ENCODE measurements around the gene PARN. TPM values are rescaled to one million over a fixed set of nuclear protein-coding genes. Genes with fewer than 3 reads are reported as not detected.
A peak's percentile ranks its signal among the peaks of the same experiment; 100 is the strongest.

PARN gene
- total and polyA plus RNA-seq, 9 of the 15 experiments (the other 6 are each of a cell fraction or from before 2014, with no cell fraction given) = 9.6 to 51.3 (median 40.4) TPM

DNA sequence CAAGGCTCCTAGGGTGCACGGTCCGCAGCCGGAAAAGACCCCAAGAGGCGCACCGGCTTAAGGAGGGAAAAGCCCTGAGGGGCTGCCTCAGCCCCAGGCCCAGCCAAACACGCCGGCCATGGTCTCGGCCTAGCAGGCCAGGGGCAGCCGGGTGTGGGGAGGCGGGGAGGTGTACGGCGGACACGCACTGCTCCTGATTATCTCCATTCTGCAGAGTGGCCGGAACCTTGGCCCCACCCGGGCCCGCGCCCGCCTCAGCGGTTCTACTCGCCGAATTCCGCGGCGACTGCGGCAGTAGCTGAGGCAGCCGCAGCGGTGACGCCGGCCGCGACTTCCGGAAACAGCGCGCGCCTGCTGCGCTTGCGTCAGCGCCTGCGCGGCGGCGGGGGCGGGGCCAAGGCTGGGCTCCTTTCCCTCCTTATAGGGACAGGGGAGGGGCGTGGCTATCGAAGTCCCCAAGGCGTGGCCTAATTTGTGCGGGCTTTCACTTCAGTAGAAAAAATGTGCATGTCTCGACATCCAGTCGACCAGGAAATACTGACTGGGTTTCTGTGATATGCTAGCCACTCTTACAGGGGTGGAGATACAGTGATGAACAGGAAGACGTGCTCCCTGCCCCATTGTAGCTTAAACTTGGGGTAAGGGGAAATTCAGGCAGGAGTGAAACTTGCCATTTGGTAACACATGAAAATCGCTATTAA lies at the start of gene PARN (continued):
- TF ChIP-seq, protein P1, sequence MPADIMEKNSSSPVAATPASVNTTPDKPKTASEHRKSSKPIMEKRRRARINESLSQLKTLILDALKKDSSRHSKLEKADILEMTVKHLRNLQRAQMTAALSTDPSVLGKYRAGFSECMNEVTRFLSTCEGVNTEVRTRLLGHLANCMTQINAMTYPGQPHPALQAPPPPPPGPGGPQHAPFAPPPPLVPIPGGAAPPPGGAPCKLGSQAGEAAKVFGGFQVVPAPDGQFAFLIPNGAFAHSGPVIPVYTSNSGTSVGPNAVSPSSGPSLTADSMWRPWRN (IDR thresholded peaks at IDR 0.05; ENCODE audit: low read depth) = no peak
- TF ChIP-seq ZBTB1 (CRISPR knock-in tag; IDR thresholded peaks at IDR 0.05; ENCODE audit: borderline replicate concordance, low read depth) (peak; percentile 100), KDM2B (CRISPR knock-in tag; IDR thresholded peaks at IDR 0.05) (no peak), TAF9B (IDR thresholded peaks at IDR 0.05; ENCODE audit: partially characterized antibody) (peak; percentile 72), MTA1 (IDR thresholded peaks at IDR 0.05; ENCODE audit: borderline replicate concordance) (0 out of 2 replicates have a peak, but pooled peaks have one; percentile 14), ZNF431 (CRISPR knock-in tag; IDR thresholded peaks at IDR 0.05) (peak; percentile 61; the same call in 1 of the 2 replicates), L3MBTL2 (IDR thresholded peaks at IDR 0.05) (peak; percentile 86), KAT2B (IDR thresholded peaks at IDR 0.05; ENCODE audit: low read depth, low read length) (no peak), HMGN3 (IDR thresholded peaks at IDR 0.05; ENCODE audit: borderline replicate concordance, extremely low read depth, insufficient read length, low read depth, low read length) (peak; percentile 74), E2F3 (CRISPR knock-in tag; IDR thresholded peaks at IDR 0.05) (no peak), SAP30 (IDR thresholded peaks at IDR 0.05; ENCODE audit: borderline replicate concordance, insufficient read depth, low read depth, low read length, poor library complexity, severe bottlenecking) (peak; percentile 79), CEBPB (tag; IDR thresholded peaks at IDR 0.05) (peak; percentile 63; the same call in 1 of the 2 replicates), MXI1 (IDR thresholded peaks at IDR 0.05; ENCODE audit: low read depth, low read length) (0 out of 2 replicates have a peak, but pooled peaks have one; percentile 34), PRMT5 (CRISPR knock-in tag; IDR thresholded peaks at IDR 0.05) (0 out of 2 replicates have a peak, but pooled peaks have one; percentile 13)
- TF ChIP-seq, protein P2, sequence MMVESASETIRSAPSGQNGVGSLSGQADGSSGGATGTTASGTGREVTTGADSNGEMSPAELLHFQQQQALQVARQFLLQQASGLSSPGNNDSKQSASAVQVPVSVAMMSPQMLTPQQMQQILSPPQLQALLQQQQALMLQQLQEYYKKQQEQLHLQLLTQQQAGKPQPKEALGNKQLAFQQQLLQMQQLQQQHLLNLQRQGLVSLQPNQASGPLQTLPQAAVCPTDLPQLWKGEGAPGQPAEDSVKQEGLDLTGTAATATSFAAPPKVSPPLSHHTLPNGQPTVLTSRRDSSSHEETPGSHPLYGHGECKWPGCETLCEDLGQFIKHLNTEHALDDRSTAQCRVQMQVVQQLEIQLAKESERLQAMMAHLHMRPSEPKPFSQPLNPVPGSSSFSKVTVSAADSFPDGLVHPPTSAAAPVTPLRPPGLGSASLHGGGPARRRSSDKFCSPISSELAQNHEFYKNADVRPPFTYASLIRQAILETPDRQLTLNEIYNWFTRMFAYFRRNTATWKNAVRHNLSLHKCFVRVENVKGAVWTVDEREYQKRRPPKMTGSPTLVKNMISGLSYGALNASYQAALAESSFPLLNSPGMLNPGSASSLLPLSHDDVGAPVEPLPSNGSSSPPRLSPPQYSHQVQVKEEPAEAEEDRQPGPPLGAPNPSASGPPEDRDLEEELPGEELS (CRISPR knock-in tag; IDR thresholded peaks at IDR 0.05; ENCODE audit: borderline replicate concordance) = peak; percentile 87
- TF ChIP-seq, protein P3, sequence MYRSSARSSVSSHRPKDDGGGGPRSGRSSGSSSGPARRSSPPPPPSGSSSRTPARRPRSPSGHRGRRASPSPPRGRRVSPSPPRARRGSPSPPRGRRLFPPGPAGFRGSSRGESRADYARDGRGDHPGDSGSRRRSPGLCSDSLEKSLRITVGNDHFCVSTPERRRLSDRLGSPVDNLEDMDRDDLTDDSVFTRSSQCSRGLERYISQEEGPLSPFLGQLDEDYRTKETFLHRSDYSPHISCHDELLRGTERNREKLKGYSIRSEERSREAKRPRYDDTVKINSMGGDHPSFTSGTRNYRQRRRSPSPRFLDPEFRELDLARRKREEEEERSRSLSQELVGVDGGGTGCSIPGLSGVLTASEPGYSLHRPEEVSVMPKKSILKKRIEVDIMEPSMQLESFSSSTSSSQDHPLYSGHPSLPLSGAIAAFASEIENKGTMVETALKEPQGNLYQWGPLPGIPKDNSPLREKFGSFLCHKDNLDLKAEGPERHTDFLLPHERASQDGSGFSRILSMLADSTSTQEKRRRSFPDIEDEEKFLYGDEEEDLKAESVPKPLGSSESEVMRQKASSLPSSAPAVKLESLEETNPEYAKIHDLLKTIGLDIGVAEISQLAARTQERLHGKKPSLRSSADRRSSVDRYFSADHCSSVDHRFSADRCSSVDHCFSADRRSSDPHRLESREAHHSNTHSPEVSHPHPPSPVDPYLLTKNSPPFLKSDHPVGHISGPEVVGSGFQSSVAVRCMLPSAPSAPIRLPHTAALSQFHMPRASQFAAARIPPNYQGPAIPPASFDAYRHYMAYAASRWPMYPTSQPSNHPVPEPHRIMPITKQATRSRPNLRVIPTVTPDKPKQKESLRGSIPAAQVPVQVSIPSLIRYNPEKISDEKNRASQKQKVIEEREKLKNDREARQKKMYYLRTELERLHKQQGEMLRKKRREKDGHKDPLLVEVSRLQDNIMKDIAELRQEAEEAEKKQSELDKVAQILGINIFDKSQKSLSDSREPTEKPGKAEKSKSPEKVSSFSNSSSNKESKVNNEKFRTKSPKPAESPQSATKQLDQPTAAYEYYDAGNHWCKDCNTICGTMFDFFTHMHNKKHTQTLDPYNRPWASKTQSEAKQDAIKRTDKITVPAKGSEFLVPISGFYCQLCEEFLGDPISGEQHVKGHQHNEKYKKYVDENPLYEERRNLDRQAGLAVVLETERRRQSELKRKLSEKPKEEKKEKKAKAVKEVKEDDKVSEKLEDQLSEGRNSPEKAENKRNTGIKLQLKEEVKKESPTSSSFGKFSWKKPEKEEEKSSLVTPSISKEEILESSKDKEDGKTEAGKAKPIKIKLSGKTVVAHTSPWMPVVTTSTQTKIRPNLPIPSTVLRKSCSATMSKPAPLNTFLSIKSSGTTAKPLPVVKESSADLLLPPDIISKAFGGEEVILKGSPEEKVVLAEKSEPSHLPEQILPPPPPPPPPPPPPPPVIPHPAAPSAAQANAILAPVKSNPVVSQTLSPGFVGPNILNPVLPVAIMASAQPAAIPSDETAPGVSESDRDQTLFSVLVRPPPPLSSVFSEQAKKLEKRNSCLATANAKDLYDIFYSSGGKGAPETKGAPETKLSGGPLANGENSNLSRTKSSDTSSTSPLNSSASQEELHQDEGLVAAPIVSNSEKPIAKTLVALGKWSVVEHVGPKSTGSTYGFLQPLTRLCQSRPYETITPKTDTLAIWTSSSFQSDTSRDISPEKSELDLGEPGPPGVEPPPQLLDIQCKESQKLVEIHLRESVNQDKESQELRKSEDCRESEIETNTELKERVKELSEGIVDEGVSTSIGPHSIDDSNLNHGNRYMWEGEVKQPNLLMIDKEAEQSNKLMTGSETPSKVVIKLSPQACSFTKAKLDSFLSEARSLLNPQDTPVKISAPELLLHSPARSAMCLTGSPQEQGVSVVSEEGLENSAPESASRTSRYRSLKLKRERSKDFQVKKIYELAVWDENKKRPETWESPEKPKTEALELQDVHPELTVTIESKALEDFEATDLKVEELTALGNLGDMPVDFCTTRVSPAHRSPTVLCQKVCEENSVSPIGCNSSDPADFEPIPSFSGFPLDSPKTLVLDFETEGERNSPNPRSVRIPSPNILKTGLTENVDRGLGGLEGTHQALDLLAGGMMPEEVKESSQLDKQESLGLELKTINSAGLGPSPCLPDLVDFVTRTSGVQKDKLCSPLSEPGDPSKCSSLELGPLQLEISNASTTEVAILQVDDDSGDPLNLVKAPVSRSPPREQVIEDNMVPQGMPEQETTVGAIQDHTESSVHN (IDR thresholded peaks at IDR 0.05; ENCODE audit: borderline replicate concordance in 1 of 2, low read depth in 1 of 2) = no peak

All from K562 (cell line).